SK-N-MC (cell line): Measurements from ENCODE around the gene DOCK6.

Experiments
- EZH2 ChIP-seq: fragments of 200-600 bp; sonication (generic); IDR thresholded peaks from one replicate; pipeline ENCODE4 v1.6.1; 2017; ENCODE audit warnings: antibody characterized with exemption
- POLR2AphosphoS5 ChIP-seq: IDR thresholded peaks from 2 replicates; pipeline ENCODE4 v1.6.1; 2012; ENCODE audit warnings: mild to moderate bottlenecking, low read depth, low read length, borderline replicate concordance

GRCh38 chr19:11225815-11226214, 36.5 kb downstream of the DOCK6 start:
- TF ChIP-seq POLR2AphosphoS5 = no peak
- TF ChIP-seq EZH2 = no peak
